Measurements from ENCODE around the gene NR5A1.

DNA sequence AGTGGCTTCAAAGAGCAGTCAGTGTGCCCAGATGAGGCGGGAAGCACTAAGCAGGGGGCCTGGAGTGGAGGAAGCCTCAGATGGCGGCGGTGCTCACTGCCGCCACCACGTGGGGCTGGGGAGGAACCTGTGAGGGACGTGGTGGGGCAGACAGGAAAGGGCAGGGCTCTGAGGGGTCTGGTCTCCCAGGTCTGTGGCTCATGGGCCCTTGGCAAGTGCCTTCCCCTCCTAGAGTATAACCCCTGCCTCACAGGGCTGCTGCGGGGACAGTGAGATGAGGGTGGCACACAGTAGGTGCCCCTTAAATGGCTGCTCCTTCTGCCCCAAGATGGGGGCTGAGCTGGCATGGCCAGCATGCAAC, 26.6 kb downstream of the NR5A1 start:
- no peak for TF ChIP-seq POLR2A (IDR thresholded peaks at IDR 0.05; ENCODE audit: low read length)
- no peak for TF ChIP-seq GATA1 (IDR thresholded peaks at IDR 0.05; ENCODE audit: low read depth, low read length)

Data from erythroblast (primary cell).